ENCODE measurements around the gene KLHL40. TPM values are rescaled to one million over a fixed set of nuclear protein-coding genes. Genes with fewer than 3 reads are reported as not detected.

KLHL40 gene
- total RNA-seq, 2 experiments from 2014 or later = not detected

DNA sequence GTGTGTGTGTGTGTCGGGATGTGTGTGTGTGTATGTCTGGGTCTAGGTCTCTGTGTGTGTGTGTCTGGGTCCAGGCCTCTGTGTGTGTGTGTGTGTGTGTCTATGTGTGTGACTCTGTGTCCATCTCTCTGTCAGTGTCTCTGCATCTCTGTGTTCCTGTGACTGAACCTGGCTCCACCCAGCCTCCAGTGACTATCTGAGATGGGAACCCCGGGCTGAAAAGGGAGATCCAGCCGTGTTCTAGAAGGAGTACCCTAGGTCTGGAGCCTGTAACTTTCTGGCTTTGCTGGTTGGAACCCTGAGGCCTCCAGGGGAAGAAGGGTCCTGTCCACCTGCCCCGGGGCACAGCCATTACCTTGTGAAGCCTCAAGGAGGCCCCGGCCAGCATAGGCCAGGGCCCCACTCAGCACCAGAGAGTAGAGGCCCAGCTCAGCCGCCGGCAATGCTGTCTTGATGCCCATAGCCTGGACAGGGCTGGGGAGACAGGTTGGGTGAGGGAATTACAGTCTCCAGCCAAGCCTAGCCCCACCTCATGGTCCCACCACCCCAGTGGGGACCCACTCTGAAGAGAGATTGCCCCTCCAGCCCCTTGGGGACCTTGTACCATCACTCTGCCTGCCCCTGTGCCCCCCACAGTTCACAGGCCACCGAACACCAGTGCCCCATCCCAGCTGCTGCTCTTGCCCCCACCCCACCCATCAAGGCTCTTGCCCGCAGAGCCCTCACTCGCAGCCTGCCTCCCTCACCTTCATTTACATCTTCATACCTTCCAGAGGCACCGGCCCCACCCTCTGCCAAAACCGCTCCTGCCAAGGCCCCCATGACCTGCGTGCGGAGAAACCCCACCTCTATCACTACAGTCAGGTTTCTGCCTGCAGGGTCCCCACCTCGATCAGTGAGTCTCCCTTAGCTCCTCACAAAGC is 15.3 kb downstream of the KLHL40 start:
- CTCF ChIA-PET = no interaction called here
- intact Hi-C loops (cut with micrococcal nuclease) = loop anchor here (1.0 kb wide), 1 partner anchor 73 kb away; the partner anchor contains the start of gene CCDC13
- Mint-ChIP-seq H3K36me3 (ENCODE audit: low read depth) (no peaks in the 10 kb centered on the region), H3K4me3 (no peak overlapping the region), H3K27me3 (ENCODE audit: low read depth) (no peaks in the 10 kb centered on the region), H3K27ac (no peak overlapping the region), H3K9me3 (no peaks in the 10 kb centered on the region), H3K4me1 (ENCODE audit: low read depth) (no peaks in the 10 kb centered on the region)
- no peak for DNase-seq

DNA sequence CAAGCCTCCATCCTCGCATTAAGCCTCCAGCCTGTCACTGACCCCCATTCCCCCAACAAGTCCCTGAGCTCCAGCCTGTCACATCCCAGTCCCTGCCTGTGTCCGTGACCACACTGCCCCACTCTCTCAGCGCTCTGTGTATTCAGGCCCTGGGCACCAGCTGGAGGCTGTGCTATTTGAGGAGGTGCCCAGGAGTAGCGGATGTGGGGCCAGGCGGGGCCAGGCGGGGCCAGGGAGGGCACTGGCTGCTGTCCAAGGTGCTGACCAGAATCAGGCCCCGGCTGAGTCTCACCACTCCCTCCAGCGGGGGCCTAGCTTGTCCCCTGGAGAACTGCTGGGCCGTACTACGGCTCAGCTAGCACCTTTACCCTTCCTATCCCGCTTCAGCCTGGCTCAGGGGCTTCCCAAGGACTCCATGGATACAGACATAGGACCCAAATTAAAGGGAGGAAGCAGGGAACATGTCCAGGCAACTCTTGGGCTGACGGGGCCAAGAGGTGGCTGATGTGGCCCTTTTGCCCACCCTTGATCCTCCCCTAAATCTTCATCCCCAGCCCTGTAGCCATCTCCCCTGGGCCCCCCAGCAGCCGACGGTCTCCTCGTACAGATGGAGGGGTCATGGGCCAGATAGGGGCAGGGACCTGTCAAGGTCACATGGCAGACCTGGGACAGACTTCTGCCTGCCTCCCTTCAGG is 16.2 kb downstream of the KLHL40 start:
- H3K27me3 Mint-ChIP-seq (ENCODE audit: low read depth) = no peaks in the 10 kb centered on the region
- DNase-seq = peak; percentile 75
- CTCF ChIA-PET = interaction anchor here (0.6 kb wide), 1 partner anchor 129 kb away, joined by 3 read pairs; no protein-coding TSS in a partner anchor
- H3K4me1 Mint-ChIP-seq (ENCODE audit: low read depth) = no peaks in the 10 kb centered on the region
- H3K4me3 Mint-ChIP-seq = no peak overlapping the region
- H3K9me3 Mint-ChIP-seq = no peaks in the 10 kb centered on the region
- intact Hi-C loops (cut with micrococcal nuclease) = loop anchor here (1.0 kb wide), 1 partner anchor 72 kb away; the partner anchor contains the start of gene CCDC13
- no peaks in the 10 kb centered on the region for H3K36me3 Mint-ChIP-seq (ENCODE audit: low read depth)
- H3K27ac Mint-ChIP-seq = no peak overlapping the region

DNA sequence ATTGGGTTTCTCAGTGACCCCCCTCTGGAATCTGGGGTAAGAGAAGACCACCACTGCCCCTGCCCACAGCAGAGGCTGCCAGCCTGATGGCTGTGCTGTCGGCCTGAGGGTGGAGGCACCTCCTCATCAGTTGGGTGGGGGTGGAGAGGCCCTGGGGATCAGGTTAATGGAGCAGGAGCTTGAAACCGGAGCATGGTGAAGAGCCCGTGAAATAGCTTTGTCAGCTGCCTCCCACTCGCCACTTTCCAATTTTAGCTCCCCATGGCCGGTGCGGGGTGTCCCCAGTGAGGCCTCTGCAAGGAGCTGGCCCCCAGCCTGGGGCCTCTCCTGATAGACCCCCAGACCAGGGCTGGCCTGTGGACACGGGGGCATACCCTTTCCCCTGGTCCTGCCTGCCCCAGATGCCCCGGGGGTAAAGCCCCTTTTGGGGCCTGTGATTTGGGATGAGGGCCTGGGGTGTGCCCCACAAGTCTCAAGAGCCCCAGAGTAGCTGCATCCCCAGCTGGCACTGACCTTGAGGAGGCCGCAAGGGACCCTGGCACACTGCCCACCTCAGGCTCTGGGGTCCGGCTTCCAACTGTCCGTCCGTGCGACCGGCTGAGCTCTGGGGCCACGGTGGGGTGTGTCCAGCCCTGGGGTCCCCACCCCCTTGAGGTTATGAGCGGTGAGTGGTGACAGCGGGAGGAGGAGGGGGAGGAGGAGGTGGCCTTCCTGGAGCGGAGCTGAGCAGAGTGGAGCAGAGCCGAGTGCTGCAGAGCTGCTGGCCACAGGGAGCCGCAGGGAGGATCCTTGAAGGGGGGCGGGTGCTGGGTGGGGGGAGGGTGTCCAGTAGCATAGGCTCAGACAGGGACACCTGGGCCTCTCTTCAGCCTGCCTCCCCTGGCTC is 17.0 kb downstream of the KLHL40 start, which contains the start of gene HHATL:
Gene HHATL, minus strand, starts transcription at position 733 of the 886 bp plus-strand sequence. CDS start 1,972 bp downstream, outside the sequence.
- no peaks in the 10 kb centered on the region for H3K9me3 Mint-ChIP-seq
- no peaks in the 10 kb centered on the region for H3K36me3 Mint-ChIP-seq (ENCODE audit: low read depth)
- no peak within 1 kb of the TSS for H3K4me3 Mint-ChIP-seq
- DNase-seq = no peak
- no peaks in the 10 kb centered on the region for H3K27me3 Mint-ChIP-seq (ENCODE audit: low read depth)
- H3K4me1 Mint-ChIP-seq (ENCODE audit: low read depth) = no peaks in the 10 kb centered on the region
- CTCF ChIA-PET = interaction anchor here (0.6 kb wide), 1 partner anchor 128 kb away, joined by 3 read pairs; no protein-coding TSS in a partner anchor
- intact Hi-C loops (cut with micrococcal nuclease) = no loop called here
- H3K27ac Mint-ChIP-seq = no peak within 1 kb of the TSS

DNA sequence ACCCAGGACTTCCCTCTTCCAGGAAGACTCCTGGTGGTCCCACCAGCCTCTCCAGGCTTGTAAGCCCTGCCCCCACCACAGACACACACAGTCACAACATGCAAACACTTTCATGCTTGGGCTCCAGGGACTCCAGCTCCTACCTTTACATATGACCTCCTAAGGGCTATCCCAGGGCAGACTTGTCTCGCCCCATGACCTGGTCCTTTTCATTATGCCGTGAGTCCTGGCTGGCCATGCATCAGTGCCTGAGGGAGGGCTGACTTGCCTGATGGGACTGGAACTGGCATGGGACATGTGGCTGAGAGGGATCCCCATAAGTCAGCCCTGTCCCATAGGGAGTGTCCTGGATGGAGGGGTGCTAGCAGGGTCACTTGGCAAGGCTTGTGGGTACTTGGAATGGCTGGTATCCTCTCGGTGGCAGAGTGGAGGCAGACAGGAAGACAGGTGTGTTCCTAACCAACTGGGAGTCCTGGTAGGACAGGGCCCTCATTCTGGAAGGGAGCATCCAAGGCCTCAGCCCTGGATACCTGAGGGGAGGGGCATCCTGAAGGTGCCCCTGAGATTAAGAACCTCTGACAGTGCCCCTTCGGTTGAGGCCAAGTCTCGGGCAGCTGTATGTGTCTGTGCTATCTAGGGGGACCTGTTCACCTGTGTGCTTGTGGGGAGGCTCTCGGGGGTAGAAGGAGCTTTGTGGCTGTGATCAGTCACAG is 17.8 kb downstream of the KLHL40 start:
- H3K4me3 Mint-ChIP-seq = no peak overlapping the region
- H3K36me3 Mint-ChIP-seq (ENCODE audit: low read depth) = no peaks in the 10 kb centered on the region
- no peak for DNase-seq
- no peaks in the 10 kb centered on the region for H3K27me3 Mint-ChIP-seq (ENCODE audit: low read depth)
- H3K9me3 Mint-ChIP-seq = no peaks in the 10 kb centered on the region
- no peak overlapping the region for H3K27ac Mint-ChIP-seq
- intact Hi-C loops (cut with micrococcal nuclease) = no loop called here
- H3K4me1 Mint-ChIP-seq (ENCODE audit: low read depth) = no peaks in the 10 kb centered on the region
- CTCF ChIA-PET = no interaction called here

DNA sequence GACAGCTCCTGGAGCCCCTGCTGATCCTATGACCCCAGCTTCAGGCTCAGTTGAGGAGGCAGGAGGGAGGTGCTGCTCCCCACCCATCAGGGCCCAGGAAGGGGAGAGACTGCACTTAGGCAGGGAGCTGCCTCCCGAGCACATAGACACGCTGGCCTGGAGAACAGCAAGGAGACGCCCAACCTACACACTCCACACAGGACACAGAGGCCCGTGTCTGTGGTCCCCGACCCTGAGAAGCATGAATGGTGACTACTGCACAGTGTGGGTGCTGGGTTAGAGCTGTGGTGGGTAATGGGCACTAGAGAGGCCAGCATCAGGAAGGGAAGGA is 18.3 kb downstream of the KLHL40 start:
- Mint-ChIP-seq H3K9me3 (no peaks in the 10 kb centered on the region), H3K4me3 (no peak overlapping the region), H3K36me3 (ENCODE audit: low read depth) (no peaks in the 10 kb centered on the region), H3K4me1 (ENCODE audit: low read depth) (no peaks in the 10 kb centered on the region), H3K27me3 (ENCODE audit: low read depth) (no peaks in the 10 kb centered on the region), H3K27ac (no peak overlapping the region)
- intact Hi-C loops (cut with micrococcal nuclease) = no loop called here
- DNase-seq = no peak
- CTCF ChIA-PET = no interaction called here

DNA sequence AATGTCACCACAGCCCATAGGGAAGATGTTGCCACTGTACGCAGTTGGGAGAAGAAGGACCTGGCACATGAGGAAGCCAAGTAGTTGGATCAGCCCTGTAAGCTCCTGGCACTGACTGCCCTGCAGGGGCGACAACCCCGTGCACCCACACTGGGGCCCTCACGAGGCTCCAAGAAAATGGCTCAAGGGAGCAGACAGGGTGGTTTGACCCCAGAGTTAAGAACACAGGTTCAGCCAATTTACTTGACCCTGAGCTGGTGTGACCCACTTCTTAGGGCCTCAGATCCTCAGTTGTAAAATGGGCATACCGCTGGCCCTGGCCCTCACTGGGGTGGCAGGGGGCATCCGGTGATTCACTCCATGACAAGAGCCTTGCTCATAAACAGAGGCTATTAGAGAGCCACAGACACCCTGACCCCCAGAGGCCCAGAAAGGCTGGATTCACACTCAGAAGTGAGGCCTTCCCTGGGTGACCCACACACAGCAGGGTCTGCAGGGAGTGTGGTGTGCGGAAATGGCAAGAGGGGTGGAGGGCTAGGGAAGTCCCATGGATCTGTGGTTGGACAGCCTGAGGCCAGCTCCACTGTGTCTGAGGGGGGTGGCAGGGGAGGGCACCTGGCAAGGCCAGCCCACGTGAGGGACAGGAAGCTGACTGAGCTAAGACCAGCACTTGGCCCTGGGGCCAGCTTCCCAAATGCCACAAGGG is 19.0 kb downstream of the KLHL40 start:
- CTCF ChIA-PET = no interaction called here
- intact Hi-C loops (cut with micrococcal nuclease) = no loop called here
- H3K4me3 Mint-ChIP-seq = no peak overlapping the region
- no peak for DNase-seq
- H3K4me1 Mint-ChIP-seq (ENCODE audit: low read depth) = no peaks in the 10 kb centered on the region
- H3K27ac Mint-ChIP-seq = no peak overlapping the region
- no peaks in the 10 kb centered on the region for H3K27me3 Mint-ChIP-seq (ENCODE audit: low read depth)
- no peaks in the 10 kb centered on the region for H3K9me3 Mint-ChIP-seq
- H3K36me3 Mint-ChIP-seq (ENCODE audit: low read depth) = no peaks in the 10 kb centered on the region

DNA sequence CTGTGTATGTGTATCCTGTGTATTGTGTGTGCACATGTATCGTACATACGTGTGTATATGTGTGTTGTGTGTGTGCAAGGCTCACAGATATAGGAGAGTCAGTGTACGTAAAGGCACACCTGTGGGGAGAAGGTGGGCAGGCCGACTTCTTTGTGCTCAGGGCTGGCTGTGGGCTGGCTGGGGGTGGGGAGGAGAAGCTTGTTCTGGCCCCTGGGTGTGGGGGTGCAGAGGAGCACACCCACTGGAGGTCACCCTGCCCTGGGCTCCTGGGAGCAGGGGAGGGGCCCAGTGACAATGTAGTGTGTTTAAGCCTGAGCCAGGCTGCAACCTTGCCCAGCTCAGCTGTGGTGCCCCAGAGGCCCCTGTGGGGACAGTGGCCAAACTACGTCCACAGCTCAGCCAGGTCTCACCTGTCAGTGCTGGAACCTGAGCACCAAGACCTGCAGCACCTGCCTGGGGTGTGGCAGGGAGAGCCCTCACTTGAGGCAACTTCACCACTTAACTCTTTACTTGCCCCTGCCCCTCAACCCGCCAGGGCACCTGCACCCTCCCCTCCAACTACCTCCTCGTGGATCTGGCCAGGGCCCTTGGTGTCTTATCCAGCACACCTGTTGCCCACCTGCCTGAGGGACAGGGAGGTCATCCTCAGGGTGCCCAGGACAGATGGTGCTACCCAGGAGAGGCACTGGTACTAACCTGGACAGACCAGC is 19.9 kb downstream of the KLHL40 start:
- Mint-ChIP-seq H3K4me3 (no peak overlapping the region), H3K9me3 (no peaks in the 10 kb centered on the region), H3K27me3 (ENCODE audit: low read depth) (no peaks in the 10 kb centered on the region), H3K36me3 (ENCODE audit: low read depth) (no peaks in the 10 kb centered on the region), H3K27ac (no peak overlapping the region), H3K4me1 (ENCODE audit: low read depth) (no peaks in the 10 kb centered on the region)
- no peak for DNase-seq
- CTCF ChIA-PET = no interaction called here
- intact Hi-C loops (cut with micrococcal nuclease) = no loop called here

DNA sequence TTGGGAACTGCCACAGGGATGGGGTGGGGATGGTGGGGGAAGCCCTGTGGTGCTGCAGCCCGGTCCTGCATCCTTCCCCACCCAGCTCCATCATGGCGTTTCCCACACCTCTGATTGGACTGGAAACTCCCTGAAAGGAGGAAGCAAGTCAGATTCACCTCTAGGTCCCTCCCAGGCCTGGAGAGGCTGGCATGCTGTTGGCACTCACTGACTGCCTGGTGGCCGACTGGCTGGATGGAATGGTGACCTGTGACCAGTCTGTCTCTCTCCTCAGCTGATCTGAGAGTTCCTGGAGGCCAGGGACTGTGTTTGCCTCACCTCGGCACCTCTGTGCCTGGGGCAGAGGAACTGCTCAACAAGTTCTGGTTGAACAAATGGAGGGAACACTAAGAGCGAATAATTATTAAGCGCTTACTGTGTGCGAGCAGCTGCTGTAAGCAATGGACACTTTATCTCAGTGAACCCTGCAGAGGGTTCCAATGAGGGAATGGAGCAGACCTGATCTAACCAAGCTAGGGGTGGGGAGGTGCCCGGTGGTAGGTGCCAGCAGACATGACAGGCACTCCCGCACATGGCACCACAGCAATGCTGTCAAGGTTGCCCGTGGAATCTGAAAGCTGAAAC is 20.7 kb downstream of the KLHL40 start:
- intact Hi-C loops (cut with micrococcal nuclease) = no loop called here
- CTCF ChIA-PET = interaction anchor here (0.6 to 2.2 kb wide), 2 partner anchors 74 to 191 kb away, joined by 3 to 4 read pairs; no protein-coding TSS in a partner anchor
- no peaks in the 10 kb centered on the region for H3K4me1 Mint-ChIP-seq (ENCODE audit: low read depth)
- H3K36me3 Mint-ChIP-seq (ENCODE audit: low read depth) = no peaks in the 10 kb centered on the region
- no peaks in the 10 kb centered on the region for H3K9me3 Mint-ChIP-seq
- no peak overlapping the region for H3K4me3 Mint-ChIP-seq
- H3K27me3 Mint-ChIP-seq (ENCODE audit: low read depth) = no peaks in the 10 kb centered on the region
- H3K27ac Mint-ChIP-seq = no peak overlapping the region
- no peak for DNase-seq

DNA sequence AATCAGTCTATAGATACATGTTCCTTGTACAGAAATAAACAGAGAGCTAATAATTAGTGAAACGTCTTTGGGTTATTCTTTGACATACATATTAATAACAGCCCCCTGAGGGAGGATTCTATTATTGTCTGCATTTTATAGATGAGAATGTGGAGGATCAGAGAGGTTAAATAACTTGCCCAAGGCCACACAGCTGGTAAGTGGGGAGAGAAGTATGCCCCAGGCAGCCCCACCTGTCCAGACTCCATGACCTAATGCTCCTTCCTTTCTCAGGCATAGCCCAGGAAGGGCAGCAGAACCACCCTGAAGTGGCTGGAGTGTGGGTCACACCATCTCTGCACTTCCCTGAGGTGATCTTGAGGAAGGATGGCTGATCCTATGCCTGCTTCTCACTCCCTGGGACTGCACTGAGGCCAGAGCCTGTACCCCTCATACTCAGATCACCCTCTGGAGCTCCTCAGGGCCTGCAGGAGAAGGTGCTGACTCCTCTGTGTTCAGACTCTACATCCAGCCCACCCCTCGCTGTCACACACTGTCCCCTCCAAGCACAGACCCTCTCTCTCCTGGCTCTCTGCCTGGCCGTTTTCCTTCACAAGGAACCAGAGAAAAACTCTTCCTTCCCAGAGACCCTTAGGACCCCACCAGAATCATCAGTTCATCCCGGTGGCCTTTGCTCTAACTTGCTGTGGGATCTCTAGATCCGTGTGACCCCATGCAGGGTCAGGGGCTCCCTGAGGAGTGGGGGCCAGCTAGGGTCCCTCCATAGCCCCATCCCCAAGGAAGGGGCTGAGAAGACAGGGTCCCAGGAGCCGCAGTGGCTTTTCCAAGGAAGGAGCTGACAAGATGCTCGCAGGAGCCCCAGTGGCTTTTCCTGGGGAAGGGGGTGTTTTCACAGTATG is 21.6 kb downstream of the KLHL40 start:
- no peaks in the 10 kb centered on the region for H3K36me3 Mint-ChIP-seq (ENCODE audit: low read depth)
- H3K4me3 Mint-ChIP-seq = no peak overlapping the region
- DNase-seq = no peak
- H3K9me3 Mint-ChIP-seq = no peaks in the 10 kb centered on the region
- intact Hi-C loops (cut with micrococcal nuclease) = no loop called here
- H3K4me1 Mint-ChIP-seq (ENCODE audit: low read depth) = no peaks in the 10 kb centered on the region
- CTCF ChIA-PET = interaction anchor here (0.6 to 2.2 kb wide), 2 partner anchors 73 to 192 kb away, joined by 3 to 4 read pairs; no protein-coding TSS in a partner anchor
- no peaks in the 10 kb centered on the region for H3K27me3 Mint-ChIP-seq (ENCODE audit: low read depth)
- H3K27ac Mint-ChIP-seq = no peak overlapping the region
